Left lung (tissue), 10 donors: Measurements from ENCODE around the gene TRIM31. TPM values are rescaled to one million over a fixed set of nuclear protein-coding genes. Genes with fewer than 3 reads are reported as not detected.

Experiments
- ATAC-seq: fragments of 200-7000 bp; cut with Tn5 transposase; one replicate; pipeline ENCODE4 v1.9.1; 2020; ENCODE audit warnings: moderate library complexity
- DNase-seq, 4 donors: peaks; one replicate each; pipeline ENCODE4 v3.0.0-alpha.2; 2013 to 2020
- H3K27ac ChIP-seq, 2 donors: fragments of 200-600 bp; sonication (generic) in 1 of 2; one replicate each; pipeline versions ENCODE4 v1.5.0 to v1.8.0; 2020 to 2021
- H3K27me3 ChIP-seq, 2 donors: fragments of 200-600 bp; sonication (generic) in 1 of 2; one replicate each; pipeline versions ENCODE4 v1.5.0 to v1.8.0; 2020 to 2021
- H3K36me3 ChIP-seq, 2 donors: fragments of 200-600 bp; sonication (generic) in 1 of 2; one replicate each; pipeline versions ENCODE4 v1.5.0 to v1.8.0; 2020 to 2021
- H3K4me1 ChIP-seq, 2 donors: fragments of 200-600 bp; one replicate each; pipeline ENCODE4 v1.8.0; 2021
- H3K4me3 ChIP-seq, 2 donors: fragments of 200-600 bp; sonication (generic) in 1 of 2; one replicate each; pipeline versions ENCODE4 v1.5.0 to v1.8.0; 2020 to 2021; ENCODE audit warnings: mild to moderate bottlenecking in 1 of 2
- H3K9me3 ChIP-seq, 2 donors: fragments of 200-600 bp; sonication (generic) in 1 of 2; one replicate each; pipeline versions ENCODE4 v1.5.0 to v1.8.0; 2020 to 2021
- CTCF ChIP-seq, 2 donors: fragments of 200-600 bp; sonication (generic) in 1 of 2; IDR thresholded peaks; one replicate each; pipeline versions ENCODE4 v1.5.0 to v1.8.0; 2021; ENCODE audit warnings: antibody characterized with exemption in 2 of 2
- intact Hi-C, 2 donors: fragments of 100-400 bp; cut with DNase I; formaldehyde crosslinking; loops; one replicate each; pipeline versions ENCODE4 v1.11.2 to v1.14.2; 2022
- polyA plus RNA-seq, 6 donors: library from polyadenylated mRNA; unstranded; fragments of 120-200 nt; gene quantifications; one replicate each; pipeline ENCODE4 v1.2.1, GENCODE V29; 2013; ENCODE audit not compliant: insufficient read length in 6 of 6
- total RNA-seq, 2 donors: library from RNA; stranded (reverse); fragmentation: NEBNext Ultra II Directional; extraction: Animal tissue kit (Norgen Biotek cat#: 25700); gene quantifications; one replicate each; pipeline ENCODE4 v1.2.1, GENCODE V29; 2021
- donor health status: DM: no; HTN: yes; CAD: no.
- donor health status: DM: no; HTN: no; CAD: no.

Gene TRIM31
- total and polyA plus RNA-seq, 8 donors = 0.31 to 0.99 (median 0.49) TPM; not detected in 4

GRCh38 chr6:30060606-30061091 lies 52.2 kb downstream of the TRIM31 start:
- peak overlapping the region; percentile 81 to 82 for H3K4me3 ChIP-seq
- no peaks in the 10 kb centered on the region for H3K27me3 ChIP-seq
- no peaks in the 10 kb centered on the region for H3K9me3 ChIP-seq
- H3K4me1 ChIP-seq = peaks cover 7 to 42% of the 10 kb centered on the region in 2 donors
- ATAC-seq = peak; percentile 33
- TF ChIP-seq CTCF (IDR thresholded peaks at IDR 0.05) = no peak
- peak overlapping the region; percentile 91 for H3K27ac ChIP-seq
- intact Hi-C loops = no loop called here
- peak in 3 of 4 donors; percentile 20 to 78 (median 50) for DNase-seq
- H3K36me3 ChIP-seq = peaks cover 0 to 14% of the 10 kb centered on the region in 2 donors

GRCh38 chr6:30055513-30055912 lies 57.4 kb downstream of the TRIM31 start:
- Histone ChIP-seq H3K27ac (no peak overlapping the region), H3K4me1 (peaks cover 7 to 12% of the 10 kb centered on the region in 2 donors), H3K9me3 (no peaks in the 10 kb centered on the region), H3K36me3 (peaks cover 0 to 14% of the 10 kb centered on the region in 2 donors), H3K4me3 (no peak overlapping the region), H3K27me3 (no peaks in the 10 kb centered on the region)
- DNase-seq (no peak), ATAC-seq (no peak)
- intact Hi-C loops = no loop called here
- TF ChIP-seq CTCF (IDR thresholded peaks at IDR 0.05) = no peak

GRCh38 chr6:30053682-30054081 lies 59.2 kb downstream of the TRIM31 start:
- intact Hi-C loops = no loop called here
- Histone ChIP-seq H3K9me3 (no peaks in the 10 kb centered on the region), H3K36me3 (peaks cover 0 to 14% of the 10 kb centered on the region in 2 donors), H3K27me3 (no peaks in the 10 kb centered on the region), H3K4me1 (no peaks in the 10 kb centered on the region), H3K4me3 (no peak overlapping the region), H3K27ac (no peak overlapping the region)
- TF ChIP-seq CTCF (IDR thresholded peaks at IDR 0.05) = no peak
- ATAC-seq = no peak
- no peak for DNase-seq

Other genes with a start within 250 kb of the TRIM31 start
- 1,000 to 10,000 TPM in 1 of 2 donors, 100 to 1,000 TPM in 1; 930 to 1,150 TPM for gene HLA-A, start 170.6 kb downstream of the TRIM31 start, total RNA-seq
- gene HLA-A, start 170.6 kb downstream of the TRIM31 start, polyA plus RNA-seq = 100 to 1,000 TPM; 218 to 316 (median 265) TPM
- gene POLR1H, start 51.8 kb downstream of the TRIM31 start, total RNA-seq = 10 to 100 TPM; 21.3 to 24.7 TPM
- gene POLR1H, start 51.8 kb downstream of the TRIM31 start, polyA plus RNA-seq = 10 to 100 TPM; 35.6 to 47.8 (median 36.9) TPM
- 10 to 100 TPM; 57.0 to 60.0 TPM for gene PPP1R11, start 45.9 kb downstream of the TRIM31 start, total RNA-seq
- 10 to 100 TPM; 52.0 to 58.0 (median 54.4) TPM for gene PPP1R11, start 45.9 kb downstream of the TRIM31 start, polyA plus RNA-seq
- gene RNF39, start 37.3 kb downstream of the TRIM31 start, total RNA-seq = 1 to 10 TPM; 2.7 to 3.2 TPM
- 1 to 10 TPM in 5 of 6 donors, under 1 TPM in 1; 0.86 to 1.6 (median 1.2) TPM for gene RNF39, start 37.3 kb downstream of the TRIM31 start, polyA plus RNA-seq
- gene TRIM40, start 23.1 kb upstream of the TRIM31 start, total RNA-seq = not detected
- under 1 TPM in 4 of 6 donors, not detected in 2; 0.09 to 0.16 (median 0.14) TPM for gene TRIM40, start 23.1 kb upstream of the TRIM31 start, polyA plus RNA-seq
- not detected for gene TRIM10, start 48.1 kb upstream of the TRIM31 start, total RNA-seq
- under 1 TPM; 0.24 to 0.99 (median 0.55) TPM for gene TRIM10, start 48.1 kb upstream of the TRIM31 start, polyA plus RNA-seq
- gene TRIM15, start 50.5 kb upstream of the TRIM31 start, total RNA-seq = not detected
- not detected for gene TRIM15, start 50.5 kb upstream of the TRIM31 start, polyA plus RNA-seq
- 10 to 100 TPM; 40.0 to 51.3 TPM for gene TRIM26, start 100.3 kb upstream of the TRIM31 start, total RNA-seq
- gene TRIM26, start 100.3 kb upstream of the TRIM31 start, polyA plus RNA-seq = 10 to 100 TPM; 29.4 to 35.1 (median 30.4) TPM
- 10 to 100 TPM; 10.2 to 11.5 TPM for gene TRIM39, start 213.8 kb upstream of the TRIM31 start, total RNA-seq
- 10 to 100 TPM; 11.8 to 13.7 (median 12.6) TPM for gene TRIM39, start 213.8 kb upstream of the TRIM31 start, polyA plus RNA-seq
- 10 to 100 TPM; 29.7 to 37.0 TPM for gene RPP21, start 232.1 kb upstream of the TRIM31 start, total RNA-seq
- 10 to 100 TPM; 28.6 to 37.5 (median 32.5) TPM for gene RPP21, start 232.1 kb upstream of the TRIM31 start, polyA plus RNA-seq